ENCODE data around the gene ZNF497.

The ZNF497 gene

GRCh38 chr19:58305932-58306323, 56.6 kb downstream of the ZNF497 start:
- DNase-seq = no peak

GRCh38 chr19:58305065-58305931, 57.3 kb downstream of the ZNF497 start, which contains the start of gene ERVK3-1:
ERVK3-1 (plus strand) TSS chr19:58305377; CDS start chr19:58312169, 6,792 bp downstream.
- peak; percentile 95 for DNase-seq

- DNase-seq = no peak
Measured at GRCh38 chr19:58304748-58305064, 57.8 kb downstream of the ZNF497 start.
